GM12878 (cell line): Measurements from ENCODE around the gene CDC42SE1. TPM values are rescaled to one million over a fixed set of nuclear protein-coding genes. Genes with fewer than 3 reads are reported as not detected.

ENCODE experiments used
- ATAC-seq: fragments of 200-7000 bp; cut with Tn5 transposase; 3 replicates; pipeline ENCODE4 v1.9.1; 2020; ENCODE audit warnings: mild to moderate bottlenecking, moderate library complexity
- BruUV-seq: library from RNA; stranded (reverse); fragments of 400-500 nt; replicated peaks from 2 replicates; lab custom pipeline; 2021; lab: Mats Ljungman, UMichigan
- CTCF ChIA-PET: fragments of 300-600 bp; sonication (Branson Sonifier 250); formaldehyde crosslinking; extraction: SDS; loops from one replicate; lab custom pipeline; 2021; ENCODE audit warnings: inconsistent platforms; lab: Yijun Ruan, JAX
- POLR2A ChIA-PET: fragments of 350-600 bp; formaldehyde crosslinking; extraction: SDS; loops from one replicate; lab custom pipeline; 2021; ENCODE audit warnings: inconsistent platforms; lab: Charles Lee
- RAD21 ChIA-PET: fragments of 300-600 bp; sonication (Branson Sonifier 250); formaldehyde crosslinking; loops from one replicate; lab custom pipeline; 2023; ENCODE audit warnings: antibody characterized with exemption; ENCODE audit not compliant: unreplicated experiment; lab: Charles Lee
- SMC1A ChIA-PET: fragments of 300-600 bp; sonication (Branson Sonifier 250); formaldehyde crosslinking; loops from one replicate; lab custom pipeline; 2023; ENCODE audit not compliant: unreplicated experiment, uncharacterized antibody; lab: Charles Lee
- DNase-seq: peaks from one replicate; pipeline ENCODE4 v3.0.0-alpha.2; 2011; ENCODE audit warnings: low read depth, low spot score
- FAIRE-seq: peaks from 3 replicates; lab custom pipeline; 2011; peaks lifted over from hg19 to GRCh38; lab: Jason Lieb, UNC
- H2AFZ ChIP-seq: 2 replicates; pipeline ENCODE4 v1.6.0; 2011; ENCODE audit warnings: low read depth, low read length, control low read depth; ENCODE audit not compliant: control insufficient read depth
- H3K27ac ChIP-seq: 2 replicates; pipeline ENCODE4 v1.5.1; 2011; ENCODE audit warnings: control low read depth; ENCODE audit not compliant: control insufficient read depth, insufficient read depth
- H3K27me3 ChIP-seq, 2 experiments: replicated peaks in 1 of 2; 2 replicates each; pipeline versions ENCODE4 v1.6.0 to v1.6.1; 2011; ENCODE audit warnings: low read length in 1 of 2; ENCODE audit not compliant: control insufficient read depth in 2 of 2, insufficient read depth in 2 of 2
- H3K36me3 ChIP-seq, 2 experiments: 2 replicates each; pipeline ENCODE4 v1.5.1; 2011; ENCODE audit warnings: low read length in 1 of 2; ENCODE audit not compliant: control insufficient read depth in 2 of 2, insufficient read depth in 2 of 2
- H3K4me1 ChIP-seq: 2 replicates; pipeline ENCODE4 v1.6.1; 2011; ENCODE audit warnings: mild to moderate bottlenecking, low read length, moderate library complexity, mixed read lengths; ENCODE audit not compliant: control insufficient read depth, insufficient read depth
- H3K4me2 ChIP-seq: 2 replicates; pipeline ENCODE4 v1.6.0; 2011; ENCODE audit warnings: control low read depth; ENCODE audit not compliant: control insufficient read depth, insufficient read depth
- H3K4me3 ChIP-seq: fragments of 200-600 bp; sonication (generic); 2 replicates; pipeline ENCODE4 v1.5.1; 2016
- H3K79me2 ChIP-seq: 2 replicates; pipeline ENCODE4 v1.6.0; 2011; ENCODE audit warnings: low read length; ENCODE audit not compliant: control insufficient read depth, insufficient read depth
- H3K9ac ChIP-seq: 2 replicates; pipeline ENCODE4 v1.8.0; 2011; ENCODE audit warnings: low read length, control low read depth, mixed read lengths; ENCODE audit not compliant: control insufficient read depth, insufficient read depth
- H3K9me3 ChIP-seq: replicated peaks from 3 replicates; pipeline ENCODE4 v1.5.1; 2011; ENCODE audit warnings: mild to moderate bottlenecking, low read length; ENCODE audit not compliant: control insufficient read depth, insufficient read depth
- H4K20me1 ChIP-seq: 2 replicates; pipeline ENCODE4 v1.6.0; 2011; ENCODE audit not compliant: control insufficient read depth, insufficient read depth
- CBX3 ChIP-seq: fragments of 200-600 bp; sonication (generic); IDR thresholded peaks from 2 replicates; pipeline ENCODE4 v1.6.1; 2016; ENCODE audit warnings: low read depth, borderline replicate concordance
- CHD2 ChIP-seq: IDR thresholded peaks from 2 replicates; pipeline ENCODE4 v1.6.1; 2011; ENCODE audit warnings: low read depth, low read length, improper control_type of control experiment, borderline replicate concordance
- EED ChIP-seq: sonication (generic); IDR thresholded peaks from 2 replicates; pipeline ENCODE4 v1.6.1; 2016; ENCODE audit warnings: antibody characterized with exemption, low read depth
- EP300 ChIP-seq, 2 experiments: fragments of 150-350 bp in 1 of 2; IDR thresholded peaks; 2 replicates each; pipeline ENCODE4 v1.6.1; 2011 to 2012; ENCODE audit warnings: low read depth in 2 of 2, low read length in 2 of 2, borderline replicate concordance in 1 of 2, improper control_type of control experiment in 1 of 2, inconsistent platforms in 1 of 2; ENCODE audit not compliant: control insufficient read depth in 1 of 2
- HDGF ChIP-seq: fragments of 450-650 bp; IDR thresholded peaks from 2 replicates; pipeline ENCODE4 v1.6.1; 2016; ENCODE audit warnings: antibody characterized with exemption
- IKZF2 ChIP-seq, 2 experiments: fragments of 450-650 bp; IDR thresholded peaks; 2 replicates each; pipeline ENCODE4 v1.6.1; 2017; ENCODE audit warnings: mild to moderate bottlenecking in 2 of 2, moderate library complexity in 2 of 2
- LARP7 ChIP-seq: fragments of 450-650 bp; IDR thresholded peaks from 2 replicates; pipeline ENCODE4 v1.6.1; 2017; ENCODE audit warnings: mild to moderate bottlenecking
- MYC ChIP-seq: IDR thresholded peaks from 2 replicates; pipeline ENCODE4 v1.6.1; 2011; ENCODE audit warnings: mild to moderate bottlenecking, low read length, moderate library complexity, inconsistent platforms; ENCODE audit not compliant: insufficient read depth, insufficient replicate concordance, insufficient read length, severe bottlenecking
- POLR2A ChIP-seq: IDR thresholded peaks from 2 replicates; pipeline ENCODE4 v1.6.1; 2011; ENCODE audit warnings: low read depth, mild to moderate bottlenecking, low read length
- RUNX3 ChIP-seq: IDR thresholded peaks from 2 replicates; pipeline ENCODE4 v1.6.1; 2012; ENCODE audit warnings: low read length, inconsistent platforms
- SP1 ChIP-seq: IDR thresholded peaks from one replicate; pipeline ENCODE4 v1.6.1; 2011; ENCODE audit warnings: low read depth, low read length
- SREBF2 ChIP-seq: IDR thresholded peaks from 2 replicates; pipeline ENCODE4 v1.6.1; 2012; ENCODE audit warnings: mild to moderate bottlenecking, low read length
- SUZ12 ChIP-seq: fragments of 200-600 bp; sonication (generic); IDR thresholded peaks from one replicate; pipeline ENCODE4 v1.6.1; 2018; ENCODE audit warnings: antibody characterized with exemption, mild to moderate bottlenecking; ENCODE audit not compliant: unreplicated experiment
- TBL1XR1 ChIP-seq: IDR thresholded peaks from 2 replicates; pipeline ENCODE4 v1.6.1; 2012; ENCODE audit warnings: low read depth, low read length, improper control_type of control experiment
- TCF3 ChIP-seq: IDR thresholded peaks from 2 replicates; pipeline ENCODE4 v1.6.1; 2012; ENCODE audit warnings: low read depth, mild to moderate bottlenecking, low read length, borderline replicate concordance; ENCODE audit not compliant: insufficient read depth
- ZBTB40 ChIP-seq: fragments of 450-650 bp; IDR thresholded peaks from 2 replicates; pipeline ENCODE4 v1.6.1; 2016; ENCODE audit warnings: mild to moderate bottlenecking, moderate library complexity, borderline replicate concordance
- ZNF274 ChIP-seq: IDR thresholded peaks from one replicate; pipeline ENCODE4 v1.8.0; 2011; ENCODE audit not compliant: insufficient read length, insufficient read depth
- WGBS: methylation state at CpG from one replicate; pipeline ENCODE4 v1.1.6; 2016; ENCODE audit warnings: low lambda C conversion rate; ENCODE audit not compliant: insufficient replicate concordance, insufficient coverage; ENCODE audit errors: missing lambda C conversion rate; 5-methylcytosine and 5-hydroxymethylcytosine counted together
- in situ Hi-C: fragments of 300-500 bp; cut with MboI; formaldehyde crosslinking; loops from 9 replicates; pipeline ENCODE4 v1.14.3; 2018; ENCODE audit warnings: mixed read lengths
- intact Hi-C: fragments of 100-400 bp; cut with micrococcal nuclease; formaldehyde crosslinking; loops from one replicate; pipeline ENCODE4 v1.14.2; 2022; ENCODE audit not compliant: unreplicated experiment
- polyA plus RNA-seq, 11 experiments: library from polyadenylated mRNA; depleted of rRNA in 4 of 11; unstranded in 6 of 11; stranded (reverse) in 5 of 11; fragments of >200 nt; fragmentation: Nextera tagmentation in 4 of 11; fragmentation: Illumina TruSeq in 1 of 11; extraction: Ambion mirVana in 4 of 11; extraction: Trizol in 1 of 11; gene quantifications; 1 replicate in 1 of 11; 2 replicates in 10 of 11; pipeline versions ENCODE4 v1.2.1 to v1.2.3, GENCODE V29; 2011 to 2016; ENCODE audit warnings: inconsistent platforms in 2 of 11, missing spikeins in 2 of 11, low read depth in 1 of 11
- total RNA-seq, 4 experiments: library from RNA; depleted of rRNA in 3 of 4; stranded (reverse); fragments of >200 nt in 3 of 4; fragmentation: Illumina TruSeq in 1 of 4; extraction: Trizol in 1 of 4; gene quantifications; 2 replicates each; pipeline versions ENCODE4 v1.2.1 to v1.2.3, GENCODE V29; 2013 to 2021
- TF ChIP-seq, protein P1 (sequence below): IDR thresholded peaks from 2 replicates; pipeline ENCODE4 v1.6.1; 2012; ENCODE audit warnings: low read length, inconsistent platforms

Gene CDC42SE1
- total and polyA plus RNA-seq, 10 of the 15 experiments (the other 5 are each of a cell fraction or from before 2014, with no cell fraction given), result 35.7 to 112 (median 74.3) TPM

DNA sequence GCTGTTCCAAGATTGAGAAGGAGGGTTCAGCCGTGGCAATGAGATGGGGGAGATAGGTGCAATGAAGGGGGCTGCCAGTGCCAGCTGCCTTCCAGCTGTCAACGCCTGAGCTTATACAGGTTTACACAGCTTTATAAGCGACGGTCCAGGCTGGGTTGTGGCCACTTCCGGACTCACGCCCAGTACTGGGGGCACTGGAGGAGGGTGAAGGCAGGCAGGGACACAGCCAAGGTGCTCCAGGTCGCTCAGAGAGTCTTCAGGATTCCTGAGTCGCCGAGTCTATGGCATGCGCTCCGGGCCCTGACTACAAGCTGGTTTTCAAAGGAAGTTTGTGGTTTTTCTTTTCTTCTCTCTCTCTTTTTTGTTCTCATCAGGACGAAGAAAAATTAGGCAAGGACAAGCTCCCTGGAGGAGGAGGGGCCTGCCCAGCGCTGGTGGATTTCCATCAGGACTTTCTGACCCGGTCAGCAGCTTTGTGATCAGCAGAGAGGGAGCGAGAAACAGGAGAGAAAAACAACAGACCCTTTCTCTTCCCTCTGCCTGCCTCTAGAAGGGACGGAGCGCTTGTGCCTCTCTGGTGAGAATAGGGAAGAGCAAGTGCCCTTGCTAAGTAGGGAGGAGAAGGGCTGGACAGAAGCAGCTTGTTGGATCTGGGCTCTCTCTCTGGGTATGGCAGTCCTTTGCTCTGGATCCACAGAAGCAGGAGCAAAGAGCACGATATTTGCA, 52.9 kb downstream of the CDC42SE1 start, which contains the start of gene MINDY1:
Gene MINDY1, minus strand, starts transcription at position 576 of the 726 bp plus-strand sequence. CDS start 4,285 bp downstream, outside the sequence.
- no peaks in the 10 kb centered on the region for H3K27me3 ChIP-seq
- peak within 1 kb of the TSS; percentile 66 for H3K9ac ChIP-seq
- POLR2A ChIA-PET, result interaction anchor here (0.6 to 1.7 kb wide), 14 partner anchors 10 to 1119 kb away, joined by 3 to 7 read pairs (median 4); partner anchors contain the start of genes ENSA and TNFAIP8L2
- RAD21 ChIA-PET, result interaction anchor here (0.7 to 2.1 kb wide), 10 partner anchors 11 to 183 kb away, joined by 3 to 20 read pairs (median 4); partner anchors contain the start of genes C1orf56, CERS2, TNFAIP8L2 and VPS72
- FAIRE-seq (peak; percentile 59), ATAC-seq (peak; percentile 71), DNase-seq (peak; percentile 32)
- peaks cover 12% of the 10 kb centered on the region for H3K4me1 ChIP-seq
- CTCF ChIA-PET, result interaction anchor here (0.6 to 16.2 kb wide), 18 partner anchors 10 to 490 kb away, joined by 3 to 252 read pairs (median 4); partner anchors contain the start of genes ANXA9, C1orf56, CDC42SE1 and CERS2
- H4K20me1 ChIP-seq, result no peaks in the 10 kb centered on the region
- H3K27ac ChIP-seq, result peak within 1 kb of the TSS; percentile 73
- SMC1A ChIA-PET, result interaction anchor here (0.7 to 3.6 kb wide), 12 partner anchors 11 to 490 kb away, joined by 3 to 34 read pairs (median 4); partner anchors contain the start of genes CDC42SE1, MLLT11 and TNFAIP8L2
- no TSS peak for BruUV-seq
- H3K9me3 ChIP-seq, result no peaks in the 10 kb centered on the region
- intact Hi-C loops (no loop called here), in situ Hi-C loops (no loop called here)
- no peaks in the 10 kb centered on the region; a peak in 1 of 4 replicates for H3K36me3 ChIP-seq
- WGBS, result 11% methylated on average over 18 of the region's 18 CpGs
- H3K79me2 ChIP-seq, result peaks cover 16% of the 10 kb centered on the region
- peak within 1 kb of the TSS; percentile 94 for H2AFZ ChIP-seq
- H3K4me3 ChIP-seq, result peak within 1 kb of the TSS; percentile 73
- H3K4me2 ChIP-seq, result peak within 1 kb of the TSS; percentile 100
- TF ChIP-seq TBL1XR1 (no peak), EP300 (IDR thresholded peaks at IDR 0.05; ENCODE audit: borderline replicate concordance in 1 of 2, control insufficient read depth in 1 of 2, low read depth in 2 of 2, low read length in 2 of 2) (no peak), MYC (no peak), POLR2A (peak; percentile 60), EED (no peak; the same call in 1 of the 2 replicates), SUZ12 (no peak), SREBF2 (no peak), CBX3 (no peak), SP1 (no peak), ZNF274 (no peak), TCF3 (0 out of 2 replicates have a peak, but pooled peaks have one; percentile 16), CHD2 (no peak), HDGF (no peak), IKZF2 (IDR thresholded peaks at IDR 0.05) (peak; percentile 55 to 64), ZBTB40 (peak; percentile 24; the same call in 1 of the 2 replicates), LARP7 (no peak), RUNX3 (peak; percentile 76)
- TF ChIP-seq, protein P1, sequence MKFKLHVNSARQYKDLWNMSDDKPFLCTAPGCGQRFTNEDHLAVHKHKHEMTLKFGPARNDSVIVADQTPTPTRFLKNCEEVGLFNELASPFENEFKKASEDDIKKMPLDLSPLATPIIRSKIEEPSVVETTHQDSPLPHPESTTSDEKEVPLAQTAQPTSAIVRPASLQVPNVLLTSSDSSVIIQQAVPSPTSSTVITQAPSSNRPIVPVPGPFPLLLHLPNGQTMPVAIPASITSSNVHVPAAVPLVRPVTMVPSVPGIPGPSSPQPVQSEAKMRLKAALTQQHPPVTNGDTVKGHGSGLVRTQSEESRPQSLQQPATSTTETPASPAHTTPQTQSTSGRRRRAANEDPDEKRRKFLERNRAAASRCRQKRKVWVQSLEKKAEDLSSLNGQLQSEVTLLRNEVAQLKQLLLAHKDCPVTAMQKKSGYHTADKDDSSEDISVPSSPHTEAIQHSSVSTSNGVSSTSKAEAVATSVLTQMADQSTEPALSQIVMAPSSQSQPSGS, result no peak
